Breast epithelium (tissue), 3 donors: ENCODE results near the gene AP3S2.

ENCODE experiments used
- POLR2AphosphoS5 ChIP-seq, 3 donors: sonication (generic); formaldehyde crosslinking; IDR thresholded peaks; one replicate each; pipeline ENCODE4 v1.6.1; 2017; ENCODE audit warnings: antibody characterized with exemption in 3 of 3
- TF ChIP-seq, protein P1 (sequence below), 3 donors: fragments of 450-650 bp; IDR thresholded peaks; one replicate each; pipeline ENCODE4 v1.5.1; 2016 to 2017; ENCODE audit warnings: antibody characterized with exemption in 3 of 3, mild to moderate bottlenecking in 3 of 3, moderate library complexity in 3 of 3

DNA sequence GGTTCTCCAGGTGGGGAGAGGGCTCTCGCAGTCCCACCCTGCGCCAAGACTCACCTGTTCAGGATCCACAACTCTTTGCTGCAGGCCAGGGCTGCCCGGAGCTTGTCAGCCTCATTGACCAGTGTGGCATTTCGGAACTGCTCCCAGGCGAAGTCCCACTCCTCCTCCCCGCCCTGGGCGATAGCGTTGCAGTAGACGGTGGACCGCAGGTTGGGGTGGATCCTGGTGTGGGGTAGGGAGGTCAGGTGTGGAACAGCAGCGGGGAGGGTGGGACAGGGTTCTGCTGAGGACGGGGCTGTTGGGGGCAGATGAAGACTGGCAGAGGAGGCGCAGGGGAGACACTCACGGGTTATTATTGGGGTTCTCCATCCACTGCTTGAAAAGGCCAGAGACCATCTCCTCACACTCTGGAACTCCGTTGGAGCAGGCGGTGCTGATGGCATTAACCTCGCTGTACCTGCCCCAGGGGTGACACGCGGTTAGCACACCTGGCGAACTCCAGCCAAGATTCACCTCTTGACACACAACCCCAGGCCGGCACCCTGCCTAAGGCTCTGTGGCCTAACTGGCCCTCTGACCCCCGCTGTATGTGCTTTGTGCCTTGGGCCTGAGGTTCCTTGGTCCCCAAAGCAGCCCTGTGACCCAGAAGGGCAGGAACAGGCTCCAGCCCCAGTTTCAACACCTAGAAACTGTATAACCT lies 101.5 kb downstream of the AP3S2 start:
- TF ChIP-seq, protein P1, sequence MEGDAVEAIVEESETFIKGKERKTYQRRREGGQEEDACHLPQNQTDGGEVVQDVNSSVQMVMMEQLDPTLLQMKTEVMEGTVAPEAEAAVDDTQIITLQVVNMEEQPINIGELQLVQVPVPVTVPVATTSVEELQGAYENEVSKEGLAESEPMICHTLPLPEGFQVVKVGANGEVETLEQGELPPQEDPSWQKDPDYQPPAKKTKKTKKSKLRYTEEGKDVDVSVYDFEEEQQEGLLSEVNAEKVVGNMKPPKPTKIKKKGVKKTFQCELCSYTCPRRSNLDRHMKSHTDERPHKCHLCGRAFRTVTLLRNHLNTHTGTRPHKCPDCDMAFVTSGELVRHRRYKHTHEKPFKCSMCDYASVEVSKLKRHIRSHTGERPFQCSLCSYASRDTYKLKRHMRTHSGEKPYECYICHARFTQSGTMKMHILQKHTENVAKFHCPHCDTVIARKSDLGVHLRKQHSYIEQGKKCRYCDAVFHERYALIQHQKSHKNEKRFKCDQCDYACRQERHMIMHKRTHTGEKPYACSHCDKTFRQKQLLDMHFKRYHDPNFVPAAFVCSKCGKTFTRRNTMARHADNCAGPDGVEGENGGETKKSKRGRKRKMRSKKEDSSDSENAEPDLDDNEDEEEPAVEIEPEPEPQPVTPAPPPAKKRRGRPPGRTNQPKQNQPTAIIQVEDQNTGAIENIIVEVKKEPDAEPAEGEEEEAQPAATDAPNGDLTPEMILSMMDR (IDR thresholded peaks at IDR 0.05), result no peak
- TF ChIP-seq POLR2AphosphoS5 (IDR thresholded peaks at IDR 0.05), result no peak
